DOHH2 (cell line): Measurements from ENCODE around the gene TANC1.

ENCODE experiments used
- CTCF ChIP-seq: fragments of 200-600 bp; sonication (generic); IDR thresholded peaks from one replicate; pipeline ENCODE4 v1.5.1; 2014; ENCODE audit warnings: antibody characterized with exemption, mild to moderate bottlenecking, low read depth, low read length; ENCODE audit not compliant: poor library complexity, severe bottlenecking
- EZH2phosphoT487 ChIP-seq: fragments of 200-600 bp; sonication (generic); IDR thresholded peaks from 2 replicates; pipeline ENCODE4 v1.6.1; 2017; ENCODE audit warnings: borderline replicate concordance, mild to moderate bottlenecking, antibody characterized with exemption, low read length, moderate library complexity, mixed read lengths

- no peak for TF ChIP-seq CTCF
- no peak for TF ChIP-seq EZH2phosphoT487
These were observed 206.7 kb downstream of the TANC1 start for GRCh38 chr2:159175182-159175581.
